Small intestine (tissue), 7 donors: ENCODE measurements around the gene CHRM5. TPM values are rescaled to one million over a fixed set of nuclear protein-coding genes. Genes with fewer than 3 reads are reported as not detected.

Experiments used
- DNase-seq, 2 donors: peaks; one replicate each; pipeline versions ENCODE4 v3.0.0 to v3.0.0-alpha.2; 2013
- FAIRE-seq: peaks from 2 replicates; lab custom pipeline; 2012; peaks lifted over from hg19 to GRCh38; lab: Jason Lieb, UNC
- H3K27ac ChIP-seq, 3 donors: one replicate each; pipeline ENCODE4 v1.5.1; 2013; ENCODE audit warnings: low read length in 2 of 3, mild to moderate bottlenecking in 2 of 3, control low read depth in 1 of 3, inconsistent platforms in 1 of 3, low read depth in 1 of 3, moderate library complexity in 1 of 3
- H3K27me3 ChIP-seq, 3 donors: one replicate each; pipeline ENCODE4 v1.6.1; 2013; ENCODE audit warnings: low read length in 3 of 3, inconsistent platforms in 1 of 3; ENCODE audit not compliant: control insufficient read depth in 3 of 3, insufficient read depth in 3 of 3
- H3K36me3 ChIP-seq, 3 donors: one replicate each; pipeline ENCODE4 v1.6.1; 2013; ENCODE audit warnings: low read length in 3 of 3, inconsistent platforms in 1 of 3, low read depth in 1 of 3, mild to moderate bottlenecking in 1 of 3, moderate library complexity in 1 of 3; ENCODE audit not compliant: control insufficient read depth in 3 of 3, insufficient read depth in 2 of 3
- H3K4me1 ChIP-seq, 3 donors: one replicate each; pipeline ENCODE4 v1.6.1; 2013; ENCODE audit warnings: low read length in 2 of 3, inconsistent platforms in 1 of 3, low read depth in 1 of 3, mild to moderate bottlenecking in 1 of 3, moderate library complexity in 1 of 3; ENCODE audit not compliant: control insufficient read depth in 3 of 3, insufficient read depth in 2 of 3
- H3K4me3 ChIP-seq, 3 donors: one replicate each; pipeline ENCODE4 v1.5.1; 2013; ENCODE audit warnings: low read length in 3 of 3, control low read depth in 1 of 3, inconsistent platforms in 1 of 3, low read depth in 1 of 3, mild to moderate bottlenecking in 1 of 3, moderate library complexity in 1 of 3
- H3K9me3 ChIP-seq, 2 donors: one replicate each; pipeline ENCODE4 v1.6.1; 2013; ENCODE audit warnings: low read depth in 1 of 2, low read length in 1 of 2; ENCODE audit not compliant: control insufficient read depth in 2 of 2, insufficient read depth in 1 of 2
- WGBS, 3 donors: extraction: QIAGEN DNeasy Blood & Tissue Kit; methylation state at CpG; one replicate each; pipeline ENCODE4 v1.1.7; 2013; 5-methylcytosine and 5-hydroxymethylcytosine counted together
- polyA plus RNA-seq, 4 donors: library from polyadenylated mRNA; stranded (reverse) in 3 of 4; unstranded in 1 of 4; fragments of 200-250 nt in 3 of 4; fragments of 120-200 nt in 1 of 4; gene quantifications; one replicate each; pipeline versions ENCODE4 v1.2.1 to v1.2.3, GENCODE V29; 2013
- donor health status: healthy with polysubstance abuse.
- donor health status: control.
- donor health status: control.
- donor health status: Bipolar disorder and iron deficiency.
- donor health status: healthy.

CHRM5 gene
- polyA plus RNA-seq, 4 donors = 0.52 TPM; not detected in 3

- DNase-seq = no peak
- Histone ChIP-seq H3K27me3 (no peaks in the 10 kb centered on the region), H3K9me3 (peaks cover 0 to 6% of the 10 kb centered on the region in 2 donors), H3K27ac (no peak overlapping the region), H3K4me1 (no peaks in the 10 kb centered on the region), H3K36me3 (no peaks in the 10 kb centered on the region), H3K4me3 (no peak overlapping the region)
- 90 to 94% (median 93%) methylated on average over 3 of the region's 3 CpGs for WGBS, 3 donors
- no peak for FAIRE-seq
These were observed 85.9 kb downstream of the CHRM5 start for GRCh38 chr15:34054081-34054707.

GRCh38 chr15:34055868-34056595 is 87.7 kb downstream of the CHRM5 start:
- Histone ChIP-seq H3K9me3 (no peaks in the 10 kb centered on the region), H3K27me3 (no peaks in the 10 kb centered on the region), H3K4me1 (no peaks in the 10 kb centered on the region), H3K4me3 (no peak overlapping the region), H3K27ac (no peak overlapping the region), H3K36me3 (no peaks in the 10 kb centered on the region)
- 78 to 91% (median 78%) methylated on average over 3 of the region's 3 CpGs for WGBS, 3 donors
- FAIRE-seq (no peak), DNase-seq (no peak)

- Histone ChIP-seq H3K4me3 (no peak overlapping the region), H3K9me3 (no peaks in the 10 kb centered on the region), H3K27ac (no peak overlapping the region), H3K4me1 (no peaks in the 10 kb centered on the region), H3K27me3 (no peaks in the 10 kb centered on the region), H3K36me3 (no peaks in the 10 kb centered on the region)
- 94 to 95% (median 94%) methylated on average over 5 of the region's 5 CpGs for WGBS, 3 donors
- FAIRE-seq = no peak
- no peak for DNase-seq
These were observed 88.6 kb downstream of the CHRM5 start for GRCh38 chr15:34056911-34057310.

- no peaks in the 10 kb centered on the region for H3K36me3 ChIP-seq
- H3K4me1 ChIP-seq = no peaks in the 10 kb centered on the region
- no peak for FAIRE-seq
- DNase-seq = no peak
- 47 to 64% (median 47%) methylated on average over 2 of the region's 2 CpGs for WGBS, 3 donors
- no peak overlapping the region for H3K4me3 ChIP-seq
- H3K27ac ChIP-seq = no peak overlapping the region
- H3K9me3 ChIP-seq = no peaks in the 10 kb centered on the region
- H3K27me3 ChIP-seq = no peaks in the 10 kb centered on the region
These were observed 91.2 kb downstream of the CHRM5 start for GRCh38 chr15:34059476-34059875.

- Histone ChIP-seq H3K27me3 (no peaks in the 10 kb centered on the region), H3K9me3 (no peaks in the 10 kb centered on the region), H3K4me1 (no peaks in the 10 kb centered on the region), H3K36me3 (no peaks in the 10 kb centered on the region), H3K27ac (no peak overlapping the region), H3K4me3 (no peak overlapping the region)
- FAIRE-seq = no peak
- no peak for DNase-seq
- WGBS, 3 donors = 59 to 68% (median 66%) methylated on average over 3 of the region's 3 CpGs
These were observed 91.6 kb downstream of the CHRM5 start for GRCh38 chr15:34059946-34060345.

GRCh38 chr15:34064438-34064837 is 96.1 kb downstream of the CHRM5 start:
- FAIRE-seq (no peak), DNase-seq (no peak)
- 0% methylated on average over 1 of the region's 1 CpG for WGBS, 3 donors
- Histone ChIP-seq H3K27me3 (no peaks in the 10 kb centered on the region), H3K9me3 (no peaks in the 10 kb centered on the region), H3K4me3 (no peak overlapping the region), H3K36me3 (no peaks in the 10 kb centered on the region), H3K27ac (no peak overlapping the region), H3K4me1 (no peaks in the 10 kb centered on the region)

GRCh38 chr15:34065261-34065660 is 97.0 kb downstream of the CHRM5 start:
- H3K4me1 ChIP-seq = no peaks in the 10 kb centered on the region
- 84 to 97% (median 87%) methylated on average over 3 of the region's 3 CpGs for WGBS, 3 donors
- no peaks in the 10 kb centered on the region for H3K36me3 ChIP-seq
- H3K27ac ChIP-seq = no peak overlapping the region
- DNase-seq (no peak), FAIRE-seq (no peak)
- no peaks in the 10 kb centered on the region for H3K27me3 ChIP-seq
- no peak overlapping the region for H3K4me3 ChIP-seq
- H3K9me3 ChIP-seq = no peaks in the 10 kb centered on the region

GRCh38 chr15:34065941-34066340 is 97.6 kb downstream of the CHRM5 start:
- Histone ChIP-seq H3K9me3 (no peaks in the 10 kb centered on the region), H3K27me3 (no peaks in the 10 kb centered on the region), H3K27ac (no peak overlapping the region), H3K4me3 (no peak overlapping the region), H3K36me3 (no peaks in the 10 kb centered on the region), H3K4me1 (no peaks in the 10 kb centered on the region)
- no peak for FAIRE-seq
- no peak for DNase-seq
- 76 to 85% (median 80%) methylated on average over 8 of the region's 8 CpGs for WGBS, 3 donors
